BE2C (cell line): Measurements from ENCODE around the gene GALNS.

Experiments used
- DNase-seq: peaks from one replicate; pipeline ENCODE4 v3.0.0-alpha.2; 2020
- H3K27me3 ChIP-seq: fragments of 250-450 bp; sonication (Bioruptor Pico); 2 replicates; pipeline ENCODE4 v1.5.1; 2020; ENCODE audit warnings: mild to moderate bottlenecking
- H3K36me3 ChIP-seq: fragments of 250-450 bp; sonication (Bioruptor Pico); 2 replicates; pipeline ENCODE4 v1.5.1; 2020; ENCODE audit warnings: mild to moderate bottlenecking
- H3K4me1 ChIP-seq: fragments of 250-450 bp; sonication (Bioruptor Pico); 2 replicates; pipeline ENCODE4 v1.5.1; 2020
- H3K4me3 ChIP-seq: 2 replicates; pipeline ENCODE4 v1.5.1; 2011; ENCODE audit warnings: low read depth, low read length
- H3K9me3 ChIP-seq: fragments of 250-450 bp; sonication (Bioruptor Pico); 2 replicates; pipeline ENCODE4 v1.5.1; 2020
- TF ChIP-seq, protein P1 (sequence below): IDR thresholded peaks from 2 replicates; pipeline ENCODE4 v1.5.1; 2012; ENCODE audit warnings: mild to moderate bottlenecking, low read depth, low read length

GALNS gene

DNA sequence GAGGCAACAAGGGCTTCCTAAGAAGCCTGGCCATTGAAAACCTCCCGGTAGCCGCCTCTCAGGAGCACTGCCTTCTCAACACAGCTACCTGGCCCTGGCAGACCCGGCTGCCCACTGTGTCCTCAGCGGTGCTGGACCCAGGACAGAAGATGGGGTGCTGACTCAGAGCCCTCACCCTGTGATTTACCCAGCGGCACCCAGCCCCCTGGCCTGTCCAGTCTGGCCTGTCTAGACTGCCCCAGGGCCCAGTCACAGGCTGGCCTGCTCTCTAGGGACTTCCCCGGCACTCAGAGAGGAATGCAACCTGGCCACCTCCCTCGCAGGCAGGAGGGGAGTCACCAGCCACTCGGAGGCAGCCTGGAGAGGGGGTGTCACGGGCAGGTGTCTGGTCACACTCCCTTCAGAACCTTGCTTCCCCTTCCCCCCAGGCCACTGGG lies 91.8 kb downstream of the GALNS start:
- peaks cover 14% of the 10 kb centered on the region for H3K4me1 ChIP-seq
- peaks cover 2% of the 10 kb centered on the region for H3K27me3 ChIP-seq
- H3K4me3 ChIP-seq = no peak overlapping the region
- no peaks in the 10 kb centered on the region for H3K36me3 ChIP-seq
- no peak for DNase-seq
- TF ChIP-seq, protein P1, sequence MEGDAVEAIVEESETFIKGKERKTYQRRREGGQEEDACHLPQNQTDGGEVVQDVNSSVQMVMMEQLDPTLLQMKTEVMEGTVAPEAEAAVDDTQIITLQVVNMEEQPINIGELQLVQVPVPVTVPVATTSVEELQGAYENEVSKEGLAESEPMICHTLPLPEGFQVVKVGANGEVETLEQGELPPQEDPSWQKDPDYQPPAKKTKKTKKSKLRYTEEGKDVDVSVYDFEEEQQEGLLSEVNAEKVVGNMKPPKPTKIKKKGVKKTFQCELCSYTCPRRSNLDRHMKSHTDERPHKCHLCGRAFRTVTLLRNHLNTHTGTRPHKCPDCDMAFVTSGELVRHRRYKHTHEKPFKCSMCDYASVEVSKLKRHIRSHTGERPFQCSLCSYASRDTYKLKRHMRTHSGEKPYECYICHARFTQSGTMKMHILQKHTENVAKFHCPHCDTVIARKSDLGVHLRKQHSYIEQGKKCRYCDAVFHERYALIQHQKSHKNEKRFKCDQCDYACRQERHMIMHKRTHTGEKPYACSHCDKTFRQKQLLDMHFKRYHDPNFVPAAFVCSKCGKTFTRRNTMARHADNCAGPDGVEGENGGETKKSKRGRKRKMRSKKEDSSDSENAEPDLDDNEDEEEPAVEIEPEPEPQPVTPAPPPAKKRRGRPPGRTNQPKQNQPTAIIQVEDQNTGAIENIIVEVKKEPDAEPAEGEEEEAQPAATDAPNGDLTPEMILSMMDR = no peak
- H3K9me3 ChIP-seq = no peaks in the 10 kb centered on the region

DNA sequence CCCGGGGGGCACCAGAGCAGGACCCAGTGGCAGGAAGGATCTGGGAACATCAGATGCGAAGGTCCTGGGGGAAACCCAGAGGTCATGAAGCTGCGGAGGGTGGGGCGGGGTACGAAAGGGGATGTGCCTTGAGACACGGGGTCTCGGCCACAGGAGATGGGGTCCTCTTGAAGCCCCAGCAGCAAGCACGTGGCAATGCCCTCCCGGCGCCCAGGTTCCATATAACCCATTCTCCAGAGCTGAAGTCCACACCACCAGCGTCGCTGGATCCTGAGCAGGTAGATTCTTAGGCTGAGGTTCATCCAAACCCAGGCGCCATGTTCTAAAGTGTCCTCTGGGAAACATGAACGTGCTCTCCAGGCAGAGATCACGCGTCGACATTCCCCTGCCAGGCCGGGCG lies 92.7 kb downstream of the GALNS start:
- no peaks in the 10 kb centered on the region for H3K9me3 ChIP-seq
- DNase-seq = no peak
- TF ChIP-seq, protein P1 = no peak
- no peaks in the 10 kb centered on the region for H3K36me3 ChIP-seq
- no peaks in the 10 kb centered on the region for H3K27me3 ChIP-seq
- H3K4me3 ChIP-seq = no peak overlapping the region
- H3K4me1 ChIP-seq = peaks cover 11% of the 10 kb centered on the region
